Ramos (cell line): Measurements from ENCODE around the gene TBC1D1.

Source experiments
- in situ Hi-C: fragments of 300-500 bp; cut with MboI; formaldehyde crosslinking; loops from one replicate; pipeline ENCODE4 v1.14.3; 2022; ENCODE audit warnings: low sequenced_read_pairs; ENCODE audit not compliant: unreplicated experiment

Gene TBC1D1

GRCh38 chr4:38173935-38174518 lies 283.1 kb downstream of the TBC1D1 start:
- in situ Hi-C loops: no loop called here

GRCh38 chr4:38174801-38175200 lies 283.9 kb downstream of the TBC1D1 start:
- in situ Hi-C loops: loop anchor here (25.0 kb wide), 1 partner anchor 662 kb away; no protein-coding TSS in a partner anchor

- in situ Hi-C loops: loop anchor here (25.0 kb wide), 1 partner anchor 661 kb away; no protein-coding TSS in a partner anchor
Observed at GRCh38 chr4:38176165-38176564, 285.3 kb downstream of the TBC1D1 start.

- in situ Hi-C loops: loop anchor here (25.0 kb wide), 1 partner anchor 660 kb away; no protein-coding TSS in a partner anchor
Observed at GRCh38 chr4:38177035-38177546, 286.2 kb downstream of the TBC1D1 start.

- in situ Hi-C loops: loop anchor here (25.0 kb wide), 1 partner anchor 659 kb away; no protein-coding TSS in a partner anchor
Observed at GRCh38 chr4:38177641-38178391, 286.9 kb downstream of the TBC1D1 start.

GRCh38 chr4:38178392-38178995 lies 287.6 kb downstream of the TBC1D1 start:
- in situ Hi-C loops: loop anchor here (25.0 kb wide), 1 partner anchor 659 kb away; no protein-coding TSS in a partner anchor

GRCh38 chr4:38179690-38180377 lies 288.9 kb downstream of the TBC1D1 start:
- in situ Hi-C loops: loop anchor here (5.0 to 25.0 kb wide), 3 partner anchors 492 to 657 kb away; no protein-coding TSS in a partner anchor

- in situ Hi-C loops: loop anchor here (5.0 to 25.0 kb wide), 3 partner anchors 492 to 657 kb away; no protein-coding TSS in a partner anchor
Observed at GRCh38 chr4:38180456-38180855, 289.6 kb downstream of the TBC1D1 start.

GRCh38 chr4:38181286-38181685 lies 290.4 kb downstream of the TBC1D1 start:
- in situ Hi-C loops: loop anchor here (5.0 to 25.0 kb wide), 3 partner anchors 491 to 656 kb away; no protein-coding TSS in a partner anchor

GRCh38 chr4:38182334-38182998 lies 291.6 kb downstream of the TBC1D1 start:
- in situ Hi-C loops: loop anchor here (5.0 to 25.0 kb wide), 3 partner anchors 490 to 655 kb away; no protein-coding TSS in a partner anchor

- in situ Hi-C loops: loop anchor here (5.0 to 25.0 kb wide), 3 partner anchors 488 to 653 kb away; no protein-coding TSS in a partner anchor
Observed at GRCh38 chr4:38184404-38184803, 293.5 kb downstream of the TBC1D1 start.

GRCh38 chr4:38185406-38186144 lies 294.7 kb downstream of the TBC1D1 start:
- in situ Hi-C loops: loop anchor here (10.0 to 25.0 kb wide), 2 partner anchors 539 to 652 kb away; no protein-coding TSS in a partner anchor

- in situ Hi-C loops: loop anchor here (10.0 to 25.0 kb wide), 2 partner anchors 537 to 649 kb away; no protein-coding TSS in a partner anchor
Observed at GRCh38 chr4:38188136-38188535, 297.3 kb downstream of the TBC1D1 start.

- in situ Hi-C loops: loop anchor here (10.0 to 25.0 kb wide), 2 partner anchors 536 to 649 kb away; no protein-coding TSS in a partner anchor
Observed at GRCh38 chr4:38188631-38189101, 297.8 kb downstream of the TBC1D1 start.
